ENCODE measurements around the gene RASL10A. TPM values are rescaled to one million over a fixed set of nuclear protein-coding genes. Genes with fewer than 3 reads are reported as not detected.

Gene RASL10A
- total and polyA plus RNA-seq, 2 experiments from 2014 or later = 0.20 TPM; not detected in 1

GRCh38 chr22:29334696-29335344, 19.3 kb upstream of the RASL10A start:
- Histone ChIP-seq H3K9me3 (ENCODE audit: low read depth) (no peaks in the 10 kb centered on the region), H2AFZ (no peak overlapping the region), H3K36me3 (ENCODE audit: low read depth) (no peaks in the 10 kb centered on the region; the same call in 1 of the 2 replicates), H3K27ac (no peak overlapping the region), H3K9ac (no peak overlapping the region), H3K27me3 (replicated peaks; ENCODE audit: insufficient read depth) (no peaks in the 10 kb centered on the region), H3K4me1 (ENCODE audit: insufficient read depth) (no peaks in the 10 kb centered on the region), H3F3A (ENCODE audit: insufficient read depth) (no peaks in the 10 kb centered on the region), H3K4me2 (ENCODE audit: unreplicated experiment) (no peak overlapping the region), H3K9me2 (ENCODE audit: insufficient read depth) (no peaks in the 10 kb centered on the region), H3K79me2 (ENCODE audit: insufficient read depth) (no peaks in the 10 kb centered on the region), H3K4me3 (no peak overlapping the region), H4K20me1 (ENCODE audit: insufficient read depth) (no peaks in the 10 kb centered on the region)
- in situ Hi-C loops (cut with MboI) = no loop called here
- TF ChIP-seq EZH2phosphoT487 (IDR thresholded peaks at IDR 0.05; ENCODE audit: insufficient read depth, low read depth) = no peak
- TF ChIP-seq EZH2 (IDR thresholded peaks at IDR 0.05; ENCODE audit: insufficient read depth, poor library complexity, severe bottlenecking) = no peak
- no peak for DNase-seq
- 94 to 95% methylated on average over 9 to 12 of the region's 12 CpGs for WGBS, 2 experiments (ENCODE audit: low coverage in 1 of 2, low lambda C conversion rate in 2 of 2, missing lambda C conversion rate in 2 of 2)

- Histone ChIP-seq H3K4me3 (no peak overlapping the region), H3K9me3 (ENCODE audit: low read depth) (no peaks in the 10 kb centered on the region), H3F3A (ENCODE audit: insufficient read depth) (no peaks in the 10 kb centered on the region), H3K4me1 (ENCODE audit: insufficient read depth) (no peaks in the 10 kb centered on the region), H3K27me3 (replicated peaks; ENCODE audit: insufficient read depth) (no peaks in the 10 kb centered on the region), H4K20me1 (ENCODE audit: insufficient read depth) (no peaks in the 10 kb centered on the region), H2AFZ (no peak overlapping the region), H3K9me2 (ENCODE audit: insufficient read depth) (no peaks in the 10 kb centered on the region), H3K4me2 (ENCODE audit: unreplicated experiment) (no peak overlapping the region), H3K79me2 (ENCODE audit: insufficient read depth) (no peaks in the 10 kb centered on the region), H3K27ac (no peak overlapping the region), H3K9ac (no peak overlapping the region), H3K36me3 (ENCODE audit: low read depth) (no peaks in the 10 kb centered on the region; the same call in 1 of the 2 replicates)
- 94 to 95% methylated on average over 7 of the region's 7 CpGs for WGBS, 2 experiments (ENCODE audit: low coverage in 1 of 2, low lambda C conversion rate in 2 of 2, missing lambda C conversion rate in 2 of 2)
- no peak for TF ChIP-seq EZH2 (IDR thresholded peaks at IDR 0.05; ENCODE audit: insufficient read depth, poor library complexity, severe bottlenecking)
- TF ChIP-seq EZH2phosphoT487 (IDR thresholded peaks at IDR 0.05; ENCODE audit: insufficient read depth, low read depth) = no peak
- no peak for DNase-seq
- in situ Hi-C loops (cut with MboI) = no loop called here
These were observed 18.7 kb upstream of the RASL10A start for GRCh38 chr22:29334148-29334547.

GRCh38 chr22:29332886-29333496, 17.5 kb upstream of the RASL10A start:
- 95 to 97% methylated on average over 8 of the region's 8 CpGs for WGBS, 2 experiments (ENCODE audit: low coverage in 1 of 2, low lambda C conversion rate in 2 of 2, missing lambda C conversion rate in 2 of 2)
- H3F3A ChIP-seq (ENCODE audit: insufficient read depth) = no peaks in the 10 kb centered on the region
- H3K4me2 ChIP-seq (ENCODE audit: unreplicated experiment) = no peak overlapping the region
- no peaks in the 10 kb centered on the region for H3K4me1 ChIP-seq (ENCODE audit: insufficient read depth)
- TF ChIP-seq EZH2 (IDR thresholded peaks at IDR 0.05; ENCODE audit: insufficient read depth, poor library complexity, severe bottlenecking) (no peak), EZH2phosphoT487 (IDR thresholded peaks at IDR 0.05; ENCODE audit: insufficient read depth, low read depth) (no peak)
- no peaks in the 10 kb centered on the region for H3K79me2 ChIP-seq (ENCODE audit: insufficient read depth)
- no peak overlapping the region for H3K9ac ChIP-seq
- H3K27ac ChIP-seq = no peak overlapping the region
- in situ Hi-C loops (cut with MboI) = no loop called here
- H3K9me2 ChIP-seq (ENCODE audit: insufficient read depth) = no peaks in the 10 kb centered on the region
- H2AFZ ChIP-seq = no peak overlapping the region
- no peak overlapping the region for H3K4me3 ChIP-seq
- no peaks in the 10 kb centered on the region; the same call in 1 of the 2 replicates for H3K36me3 ChIP-seq (ENCODE audit: low read depth)
- H3K9me3 ChIP-seq (ENCODE audit: low read depth) = no peaks in the 10 kb centered on the region
- DNase-seq = no peak
- no peaks in the 10 kb centered on the region for H3K27me3 ChIP-seq (replicated peaks; ENCODE audit: insufficient read depth)
- H4K20me1 ChIP-seq (ENCODE audit: insufficient read depth) = no peaks in the 10 kb centered on the region

GRCh38 chr22:29331658-29332300, 16.3 kb upstream of the RASL10A start:
- Histone ChIP-seq H3K4me1 (ENCODE audit: insufficient read depth) (no peaks in the 10 kb centered on the region), H4K20me1 (ENCODE audit: insufficient read depth) (no peaks in the 10 kb centered on the region), H3K4me3 (no peak overlapping the region), H3K27me3 (replicated peaks; ENCODE audit: insufficient read depth) (no peaks in the 10 kb centered on the region), H3K9ac (no peak overlapping the region), H3K27ac (no peak overlapping the region), H3K79me2 (ENCODE audit: insufficient read depth) (no peaks in the 10 kb centered on the region), H3K9me3 (ENCODE audit: low read depth) (no peaks in the 10 kb centered on the region), H3K36me3 (ENCODE audit: low read depth) (no peaks in the 10 kb centered on the region), H3K9me2 (ENCODE audit: insufficient read depth) (no peaks in the 10 kb centered on the region), H3F3A (ENCODE audit: insufficient read depth) (no peaks in the 10 kb centered on the region), H2AFZ (no peak overlapping the region), H3K4me2 (ENCODE audit: unreplicated experiment) (no peak overlapping the region)
- in situ Hi-C loops (cut with MboI) = no loop called here
- TF ChIP-seq EZH2phosphoT487 (IDR thresholded peaks at IDR 0.05; ENCODE audit: insufficient read depth, low read depth) (no peak), EZH2 (IDR thresholded peaks at IDR 0.05; ENCODE audit: insufficient read depth, poor library complexity, severe bottlenecking) (no peak)
- 85 to 90% methylated on average over 9 to 13 of the region's 14 CpGs for WGBS, 2 experiments (ENCODE audit: low coverage in 1 of 2, low lambda C conversion rate in 2 of 2, missing lambda C conversion rate in 2 of 2)
- no peak for DNase-seq

Data from GM23248 (cell line).